Mononuclear cell (primary cell): ENCODE measurements around the gene SLC4A2. TPM values are rescaled to one million over a fixed set of nuclear protein-coding genes. Genes with fewer than 3 reads are reported as not detected.
A peak's percentile ranks its signal among the peaks of the same experiment; 100 is the strongest.

Source experiments
- H3K27me3 ChIP-seq: 2 replicates; pipeline ENCODE4 v1.6.0; 2011; ENCODE audit warnings: low read length, control low read depth; ENCODE audit not compliant: insufficient read depth
- H3K4me1 ChIP-seq: 2 replicates; pipeline ENCODE4 v1.5.1; 2011; ENCODE audit warnings: mild to moderate bottlenecking, low read length, control low read depth; ENCODE audit not compliant: insufficient read depth
- H3K4me3 ChIP-seq: 2 replicates; pipeline ENCODE4 v1.5.1; 2011; ENCODE audit warnings: mild to moderate bottlenecking, low read length, moderate library complexity
- H3K9me3 ChIP-seq: 2 replicates; pipeline ENCODE4 v1.5.1; 2011; ENCODE audit warnings: low read depth, mild to moderate bottlenecking, control low read depth, low read length
- total RNA-seq: library from RNA; depleted of rRNA; stranded (reverse); fragments of >200 nt; gene quantifications from one replicate; pipeline ENCODE4 v1.2.3, GENCODE V29; 2012

Gene SLC4A2
- total RNA-seq, 1 donor: 9.4 TPM

- Histone ChIP-seq H3K4me1 (peaks cover 71% of the 10 kb centered on the region), H3K4me3 (peak within 1 kb of the TSS; percentile 55), H3K27me3 (peaks cover 6% of the 10 kb centered on the region), H3K9me3 (no peaks in the 10 kb centered on the region)
These were observed 26.6 kb downstream of the SLC4A2 start, which contains the start of gene AGAP3 for GRCh38 chr7:151085691-151086620. AGAP3 (plus strand) TSS chr7:151086475; CDS start chr7:151086742, 267 bp downstream.

- Histone ChIP-seq H3K4me1 (peaks cover 62% of the 10 kb centered on the region), H3K9me3 (no peaks in the 10 kb centered on the region), H3K4me3 (peak overlapping the region; percentile 55), H3K27me3 (peaks cover 6% of the 10 kb centered on the region)
These were observed 27.4 kb downstream of the SLC4A2 start for GRCh38 chr7:151086802-151087244.

GRCh38 chr7:151087245-151088018 is 28.0 kb downstream of the SLC4A2 start:
- Histone ChIP-seq H3K4me1 (peaks cover 56% of the 10 kb centered on the region), H3K4me3 (peak overlapping the region; percentile 55)

GRCh38 chr7:151088019-151088855 is 28.8 kb downstream of the SLC4A2 start:
- Histone ChIP-seq H3K4me1 (peaks cover 52% of the 10 kb centered on the region), H3K9me3 (no peaks in the 10 kb centered on the region), H3K4me3 (peak overlapping the region; percentile 55), H3K27me3 (peaks cover 6% of the 10 kb centered on the region)

More at GRCh38 chr7:151087245-151088018, 28.0 kb downstream of the SLC4A2 start:
- H3K27me3 ChIP-seq: peaks cover 6% of the 10 kb centered on the region
- H3K9me3 ChIP-seq: no peaks in the 10 kb centered on the region

GRCh38 chr7:151088856-151089699 is 29.7 kb downstream of the SLC4A2 start:
- Histone ChIP-seq H3K27me3 (peaks cover 6% of the 10 kb centered on the region), H3K9me3 (no peaks in the 10 kb centered on the region), H3K4me1 (peaks cover 45% of the 10 kb centered on the region), H3K4me3 (peak overlapping the region; percentile 8)

GRCh38 chr7:151089893-151090730 is 30.7 kb downstream of the SLC4A2 start:
- Histone ChIP-seq H3K27me3 (peaks cover 5% of the 10 kb centered on the region), H3K4me3 (no peak overlapping the region), H3K9me3 (no peaks in the 10 kb centered on the region), H3K4me1 (peaks cover 44% of the 10 kb centered on the region)

- H3K9me3 ChIP-seq: no peaks in the 10 kb centered on the region
- H3K4me1 ChIP-seq: peaks cover 36% of the 10 kb centered on the region
- no peaks in the 10 kb centered on the region for H3K27me3 ChIP-seq
- no peak overlapping the region for H3K4me3 ChIP-seq
These were observed 31.6 kb downstream of the SLC4A2 start for GRCh38 chr7:151091003-151091402.

GRCh38 chr7:151091431-151091830 is 32.0 kb downstream of the SLC4A2 start:
- H3K27me3 ChIP-seq: no peaks in the 10 kb centered on the region

GRCh38 chr7:151091988-151092387 is 32.6 kb downstream of the SLC4A2 start:
- Histone ChIP-seq H3K4me3 (no peak overlapping the region), H3K4me1 (peaks cover 34% of the 10 kb centered on the region), H3K27me3 (no peaks in the 10 kb centered on the region), H3K9me3 (no peaks in the 10 kb centered on the region)

More at GRCh38 chr7:151091431-151091830, 32.0 kb downstream of the SLC4A2 start:
- H3K9me3 ChIP-seq: no peaks in the 10 kb centered on the region
- H3K4me3 ChIP-seq: no peak overlapping the region
- peaks cover 35% of the 10 kb centered on the region for H3K4me1 ChIP-seq

GRCh38 chr7:151093748-151094147 is 34.4 kb downstream of the SLC4A2 start:
- no peaks in the 10 kb centered on the region for H3K9me3 ChIP-seq
- H3K4me3 ChIP-seq: no peak overlapping the region
- H3K4me1 ChIP-seq: peaks cover 16% of the 10 kb centered on the region
- H3K27me3 ChIP-seq: no peaks in the 10 kb centered on the region

- H3K4me1 ChIP-seq: peaks cover 7% of the 10 kb centered on the region
- H3K27me3 ChIP-seq: no peaks in the 10 kb centered on the region
- no peaks in the 10 kb centered on the region for H3K9me3 ChIP-seq
- no peak overlapping the region for H3K4me3 ChIP-seq
These were observed 35.3 kb downstream of the SLC4A2 start for GRCh38 chr7:151094675-151095074.

- Histone ChIP-seq H3K4me1 (peaks cover 1% of the 10 kb centered on the region), H3K4me3 (no peak overlapping the region), H3K9me3 (no peaks in the 10 kb centered on the region)
These were observed 35.9 kb downstream of the SLC4A2 start for GRCh38 chr7:151095123-151095797.

More at GRCh38 chr7:151095123-151095797, 35.9 kb downstream of the SLC4A2 start:
- H3K27me3 ChIP-seq: no peaks in the 10 kb centered on the region
